AG04449 (cell line): ENCODE measurements around the gene STYXL2.

ENCODE experiments used
- CTCF ChIA-PET: fragments of 350-600 bp; formaldehyde crosslinking; extraction: SDS; loops from one replicate; lab custom pipeline; 2021; ENCODE audit warnings: antibody characterized with exemption; lab: Yijun Ruan, JAX
- POLR2A ChIA-PET: fragments of 400-600, 350-600 bp; formaldehyde crosslinking; extraction: SDS; loops from one replicate; lab custom pipeline; 2020; ENCODE audit warnings: antibody characterized with exemption, inconsistent platforms; lab: Yijun Ruan, JAX
- DNase-seq: peaks from one replicate; pipeline ENCODE4 v3.0.0-alpha.2; 2010; ENCODE audit warnings: low read depth, low spot score
- H3K4me3 ChIP-seq: 2 replicates; pipeline ENCODE4 v1.5.1; 2011; ENCODE audit warnings: low read depth, mild to moderate bottlenecking, control low read depth, low read length
- CTCF ChIP-seq: IDR thresholded peaks from one replicate; pipeline ENCODE4 v1.5.1; 2011; ENCODE audit warnings: mild to moderate bottlenecking, moderate library complexity, low read length, control low read depth, inconsistent platforms; ENCODE audit not compliant: insufficient read depth; ENCODE audit errors: missing control alignments

Gene STYXL2

GRCh38 chr1:167136806-167137205, 42.9 kb downstream of the STYXL2 start:
- DNase-seq, result no peak
- no peak for TF ChIP-seq CTCF
- ChIA-PET POLR2A (no interaction called here), CTCF (no interaction called here)
- no peak overlapping the region for H3K4me3 ChIP-seq

- ChIA-PET POLR2A (no interaction called here), CTCF (no interaction called here)
- no peak overlapping the region for H3K4me3 ChIP-seq
- no peak for DNase-seq
- TF ChIP-seq CTCF, result no peak
Observed at GRCh38 chr1:167137332-167137781, 43.5 kb downstream of the STYXL2 start.

GRCh38 chr1:167137793-167138510, 44.1 kb downstream of the STYXL2 start:
- no peak for DNase-seq
- ChIA-PET CTCF (no interaction called here), POLR2A (interaction anchor here (0.6 kb wide), 1 partner anchor 208 kb away, joined by 4 read pairs; no protein-coding TSS in a partner anchor)
- TF ChIP-seq CTCF, result no peak
- no peak overlapping the region for H3K4me3 ChIP-seq

GRCh38 chr1:167138703-167139102, 44.8 kb downstream of the STYXL2 start:
- no peak for TF ChIP-seq CTCF
- POLR2A ChIA-PET, result interaction anchor here (0.6 kb wide), 1 partner anchor 207 kb away, joined by 4 read pairs; no protein-coding TSS in a partner anchor
- CTCF ChIA-PET, result interaction anchor here (0.6 kb wide), 1 partner anchor 396 kb away, joined by 3 read pairs; no protein-coding TSS in a partner anchor
- no peak for DNase-seq
- no peak overlapping the region for H3K4me3 ChIP-seq

- TF ChIP-seq CTCF, result no peak
- no peak for DNase-seq
- CTCF ChIA-PET, result no interaction called here
- H3K4me3 ChIP-seq, result no peak overlapping the region
- POLR2A ChIA-PET, result no interaction called here
Observed at GRCh38 chr1:167141963-167142362, 48.1 kb downstream of the STYXL2 start.
